Peyer's patch (tissue), 4 donors: Measurements from ENCODE around the gene CFAP20DC.

Source experiments
- CTCF ChIP-seq, 6 experiments: fragments of 450-650 bp in 4 of 6; fragments of 200-600 bp in 2 of 6; sonication (generic) in 1 of 6; IDR thresholded peaks; one replicate each; pipeline ENCODE4 v1.5.1; 2017 to 2019; ENCODE audit warnings: antibody characterized with exemption in 6 of 6, mild to moderate bottlenecking in 3 of 6, moderate library complexity in 1 of 6
- POLR2A ChIP-seq, 2 donors: fragments of 450-650 bp; IDR thresholded peaks; one replicate each; pipeline ENCODE4 v1.5.1; 2017; ENCODE audit warnings: antibody characterized with exemption in 2 of 2, mild to moderate bottlenecking in 2 of 2, moderate library complexity in 2 of 2

GRCh38 chr3:58692484-58692883, 357.3 kb downstream of the CFAP20DC start:
- no peak for TF ChIP-seq POLR2A (IDR thresholded peaks at IDR 0.05)
- no peak for TF ChIP-seq CTCF (IDR thresholded peaks at IDR 0.05)
